T-helper 17 cell (primary cell): ENCODE data around the gene NKAIN4. TPM values are rescaled to one million over a fixed set of nuclear protein-coding genes. Genes with fewer than 3 reads are reported as not detected.

ENCODE experiments used
- ATAC-seq: fragments of 150-1000 bp; cut with Tn5 transposase; 2 replicates; pipeline ENCODE4 v1.10.0; 2021; ENCODE audit warnings: mild to moderate bottlenecking, moderate library complexity
- DNase-seq, 3 donors: peaks; one replicate each; pipeline versions ENCODE4 v3.0.0 to v3.0.0-alpha.2; 2020 to 2021
- H3K9me3 ChIP-seq: one replicate; pipeline ENCODE4 v1.7.0; 2013; ENCODE audit warnings: low read length, mild to moderate bottlenecking; ENCODE audit not compliant: control insufficient read depth, poor library complexity, severe bottlenecking
- H3K27ac Mint-ChIP-seq: one replicate; pipeline ENCODE4 v1.8.0; 2022; ENCODE audit warnings: mild to moderate bottlenecking, moderate library complexity, mixed read lengths
- H3K27me3 Mint-ChIP-seq: one replicate; pipeline ENCODE4 v1.8.0; 2022; ENCODE audit warnings: mixed read lengths
- H3K36me3 Mint-ChIP-seq: one replicate; pipeline ENCODE4 v1.8.0; 2022; ENCODE audit warnings: low read depth, mixed read lengths
- H3K4me1 Mint-ChIP-seq: one replicate; pipeline ENCODE4 v1.8.0; 2022; ENCODE audit warnings: mild to moderate bottlenecking, mixed read lengths
- H3K4me3 Mint-ChIP-seq: one replicate; pipeline ENCODE4 v1.8.0; 2022; ENCODE audit warnings: mild to moderate bottlenecking, moderate library complexity, mixed read lengths
- total RNA-seq, 4 donors: library from RNA in 2 of 4; stranded (reverse) in 2 of 4; gene quantifications; one replicate each; pipeline ENCODE4 v1.2.3 and lab custom pipeline; 2022 to 2026

Gene NKAIN4
- total RNA-seq, 2 donors from 2014 or later = not detected

- ATAC-seq = no peak
Observed at GRCh38 chr20:63292904-63293303, 38.6 kb upstream of the NKAIN4 start, which contains the start of gene COL20A1. Gene COL20A1 (plus strand): TSS chr20:63293186. CDS start chr20:63295108, 1,922 bp downstream.

GRCh38 chr20:63292292-63292701, 38.0 kb upstream of the NKAIN4 start:
- ATAC-seq = no peak

More at GRCh38 chr20:63292904-63293303, 38.6 kb upstream of the NKAIN4 start, which contains the start of gene COL20A1:
- Mint-ChIP-seq H3K4me3 (no peak within 1 kb of the TSS), H3K36me3 (peaks cover 3% of the 10 kb centered on the region), H3K27me3 (no peaks in the 10 kb centered on the region), H3K4me1 (peaks cover 10% of the 10 kb centered on the region), H3K27ac (no peak within 1 kb of the TSS)
- no peaks in the 10 kb centered on the region for H3K9me3 ChIP-seq
- DNase-seq = no peak

GRCh38 chr20:63291811-63292210, 37.5 kb upstream of the NKAIN4 start:
- Mint-ChIP-seq H3K27me3 (no peaks in the 10 kb centered on the region), H3K27ac (no peak overlapping the region), H3K36me3 (peaks cover 3% of the 10 kb centered on the region), H3K4me3 (no peak overlapping the region), H3K4me1 (peaks cover 10% of the 10 kb centered on the region)
- ATAC-seq (no peak), DNase-seq (no peak)
- no peaks in the 10 kb centered on the region for H3K9me3 ChIP-seq

More at GRCh38 chr20:63292292-63292701, 38.0 kb upstream of the NKAIN4 start:
- no peaks in the 10 kb centered on the region for H3K9me3 ChIP-seq
- Mint-ChIP-seq H3K4me3 (no peak overlapping the region), H3K27ac (no peak overlapping the region), H3K4me1 (peaks cover 10% of the 10 kb centered on the region), H3K36me3 (peaks cover 3% of the 10 kb centered on the region), H3K27me3 (no peaks in the 10 kb centered on the region)
- no peak for DNase-seq

- Mint-ChIP-seq H3K36me3 (peaks cover 3% of the 10 kb centered on the region), H3K4me1 (peaks cover 10% of the 10 kb centered on the region)
Observed at GRCh38 chr20:63290677-63291472, 36.6 kb upstream of the NKAIN4 start.

GRCh38 chr20:63290136-63290676, 35.9 kb upstream of the NKAIN4 start:
- Mint-ChIP-seq H3K36me3 (peaks cover 3% of the 10 kb centered on the region), H3K4me1 (peaks cover 5% of the 10 kb centered on the region), H3K27me3 (no peaks in the 10 kb centered on the region), H3K27ac (peak overlapping the region; percentile 19), H3K4me3 (no peak overlapping the region)
- no peaks in the 10 kb centered on the region for H3K9me3 ChIP-seq
- ATAC-seq (no peak), DNase-seq (no peak)

More at GRCh38 chr20:63290677-63291472, 36.6 kb upstream of the NKAIN4 start:
- no peaks in the 10 kb centered on the region for H3K9me3 ChIP-seq
- Mint-ChIP-seq H3K4me3 (no peak overlapping the region), H3K27me3 (no peaks in the 10 kb centered on the region), H3K27ac (peak overlapping the region; percentile 19)
- ATAC-seq (peak; percentile 73), DNase-seq (peak; percentile 42 to 73 (median 46))

GRCh38 chr20:63289311-63290135, 35.3 kb upstream of the NKAIN4 start:
- Mint-ChIP-seq H3K27ac (no peak overlapping the region), H3K4me1 (peaks cover 4% of the 10 kb centered on the region), H3K36me3 (peaks cover 3% of the 10 kb centered on the region), H3K27me3 (no peaks in the 10 kb centered on the region), H3K4me3 (no peak overlapping the region)
- no peaks in the 10 kb centered on the region for H3K9me3 ChIP-seq
- ATAC-seq (no peak), DNase-seq (no peak)

- DNase-seq (no peak), ATAC-seq (no peak)
- peaks cover 3% of the 10 kb centered on the region for H3K36me3 Mint-ChIP-seq
- H3K27ac Mint-ChIP-seq = no peak overlapping the region
- peaks cover 6% of the 10 kb centered on the region for H3K4me1 Mint-ChIP-seq
- no peaks in the 10 kb centered on the region for H3K27me3 Mint-ChIP-seq
- no peaks in the 10 kb centered on the region for H3K9me3 ChIP-seq
- no peak overlapping the region for H3K4me3 Mint-ChIP-seq
Observed at GRCh38 chr20:63288581-63289251, 34.5 kb upstream of the NKAIN4 start.

- H3K4me1 Mint-ChIP-seq = peaks cover 7% of the 10 kb centered on the region
- no peak for ATAC-seq
- DNase-seq = no peak
Observed at GRCh38 chr20:63287697-63288580, 33.7 kb upstream of the NKAIN4 start.

GRCh38 chr20:63286781-63287696, 32.8 kb upstream of the NKAIN4 start:
- DNase-seq = no peak
- Mint-ChIP-seq H3K27ac (no peak overlapping the region), H3K4me1 (peaks cover 7% of the 10 kb centered on the region), H3K4me3 (no peak overlapping the region), H3K27me3 (no peaks in the 10 kb centered on the region), H3K36me3 (peaks cover 3% of the 10 kb centered on the region)
- ATAC-seq = no peak
- H3K9me3 ChIP-seq = no peaks in the 10 kb centered on the region

More at GRCh38 chr20:63287697-63288580, 33.7 kb upstream of the NKAIN4 start:
- Mint-ChIP-seq H3K27me3 (no peaks in the 10 kb centered on the region), H3K4me3 (peak overlapping the region; percentile 15), H3K36me3 (peaks cover 3% of the 10 kb centered on the region), H3K27ac (no peak overlapping the region)
- no peaks in the 10 kb centered on the region for H3K9me3 ChIP-seq

- ATAC-seq (no peak), DNase-seq (no peak)
- H3K27me3 Mint-ChIP-seq = no peaks in the 10 kb centered on the region
- H3K36me3 Mint-ChIP-seq = peaks cover 3% of the 10 kb centered on the region
- H3K27ac Mint-ChIP-seq = peak overlapping the region; percentile 72
- H3K4me3 Mint-ChIP-seq = peak overlapping the region; percentile 83
- no peaks in the 10 kb centered on the region for H3K9me3 ChIP-seq
- peaks cover 7% of the 10 kb centered on the region for H3K4me1 Mint-ChIP-seq
Observed at GRCh38 chr20:63285636-63286615, 31.7 kb upstream of the NKAIN4 start.
